IMR-90 (cell line): ENCODE results near the gene MORF4L1. TPM values are rescaled to one million over a fixed set of nuclear protein-coding genes. Genes with fewer than 3 reads are reported as not detected.

Experiments
- ATAC-seq: fragments of 200-7000 bp; cut with Tn5 transposase; 2 replicates; pipeline ENCODE4 v1.9.1; 2020; ENCODE audit warnings: low read depth, mild to moderate bottlenecking, moderate library complexity
- BruUV-seq: library from RNA; stranded (reverse); fragments of 400-500 nt; replicated peaks from 2 replicates; lab custom pipeline; 2021; lab: Mats Ljungman, UMichigan
- CTCF ChIA-PET: fragments of 300-600 bp; formaldehyde crosslinking; extraction: SDS; loops from one replicate; lab custom pipeline; 2021; ENCODE audit warnings: antibody characterized with exemption; lab: Yijun Ruan, JAX
- POLR2A ChIA-PET: fragments of 300-600 bp; sonication (Branson Sonifier 250); formaldehyde crosslinking; loops from one replicate; lab custom pipeline; 2022; ENCODE audit warnings: antibody characterized with exemption; ENCODE audit not compliant: unreplicated experiment; lab: Charles Lee
- DNase-seq: peaks from one replicate; pipeline ENCODE4 v3.0.0; 2013
- H2AFZ ChIP-seq: replicated peaks from 2 replicates; pipeline ENCODE3; 2013; ENCODE audit warnings: low read length, mild to moderate bottlenecking; ENCODE audit not compliant: poor library complexity
- H2AK5ac ChIP-seq: 2 replicates; pipeline ENCODE4 v1.6.1; 2013; ENCODE audit warnings: low read depth, low read length, inconsistent platforms
- H2AK9ac ChIP-seq: replicated peaks from 2 replicates; pipeline ENCODE3; 2013; ENCODE audit warnings: mild to moderate bottlenecking, low read depth, low read length, moderate library complexity; ENCODE audit not compliant: poor library complexity
- H2BK120ac ChIP-seq: 2 replicates; pipeline ENCODE4 v1.6.1; 2013; ENCODE audit warnings: low read depth, low read length, inconsistent platforms
- H2BK15ac ChIP-seq: 3 replicates; pipeline ENCODE4 v1.6.1; 2013; ENCODE audit warnings: low read depth, low read length, inconsistent platforms
- H2BK20ac ChIP-seq: 2 replicates; pipeline ENCODE4 v1.6.1; 2013; ENCODE audit warnings: low read depth, mild to moderate bottlenecking, inconsistent platforms, low read length, moderate library complexity
- H2BK5ac ChIP-seq: 2 replicates; pipeline ENCODE4 v1.6.1; 2013; ENCODE audit warnings: mild to moderate bottlenecking, low read depth, low read length, inconsistent platforms; ENCODE audit not compliant: poor library complexity, severe bottlenecking
- H3K14ac ChIP-seq: replicated peaks from 2 replicates; pipeline ENCODE4 v1.6.1; 2013; ENCODE audit warnings: low read depth, low read length, inconsistent platforms
- H3K18ac ChIP-seq: 2 replicates; pipeline ENCODE4 v1.6.1; 2013; ENCODE audit warnings: low read depth, low read length, control low read depth
- H3K23ac ChIP-seq: 2 replicates; pipeline ENCODE4 v1.6.1; 2013; ENCODE audit warnings: low read depth, low read length, inconsistent platforms
- H3K27ac ChIP-seq: 2 replicates; pipeline ENCODE4 v1.5.1; 2013; ENCODE audit warnings: mild to moderate bottlenecking, control low read depth, low read length; ENCODE audit not compliant: insufficient read depth
- H3K27me3 ChIP-seq: 2 replicates; pipeline ENCODE4 v1.6.1; 2013; ENCODE audit warnings: low read length; ENCODE audit not compliant: control insufficient read depth, insufficient read depth
- H3K36me3 ChIP-seq: 2 replicates; pipeline ENCODE4 v1.6.1; 2013; ENCODE audit warnings: low read length, mixed read lengths; ENCODE audit not compliant: control insufficient read depth, insufficient read depth
- H3K4ac ChIP-seq: 2 replicates; pipeline ENCODE4 v1.6.1; 2013; ENCODE audit warnings: low read depth, low read length, inconsistent platforms
- H3K4me1 ChIP-seq: 2 replicates; pipeline ENCODE4 v1.6.1; 2013; ENCODE audit warnings: low read length, mixed read lengths; ENCODE audit not compliant: control insufficient read depth, insufficient read depth
- H3K4me2 ChIP-seq: 2 replicates; pipeline ENCODE4 v1.6.1; 2013; ENCODE audit warnings: low read depth, mild to moderate bottlenecking, control low read depth, low read length, moderate library complexity
- H3K4me3 ChIP-seq: 2 replicates; pipeline ENCODE4 v1.5.1; 2013; ENCODE audit warnings: low read depth, mild to moderate bottlenecking, control low read depth, low read length, moderate library complexity; ENCODE audit not compliant: insufficient read depth
- H3K56ac ChIP-seq: 2 replicates; pipeline ENCODE4 v1.6.1; 2013; ENCODE audit warnings: low read length, inconsistent platforms; ENCODE audit not compliant: insufficient read depth; ENCODE audit errors: extremely low read depth
- H3K79me1 ChIP-seq, 2 experiments: 2 replicates each; pipeline ENCODE4 v1.6.1; 2013; ENCODE audit warnings: low read length in 2 of 2, inconsistent platforms in 1 of 2, low read depth in 1 of 2
- H3K9ac ChIP-seq: 2 replicates; pipeline ENCODE4 v1.6.1; 2013; ENCODE audit warnings: low read depth, low read length, control low read depth
- H3K9me1 ChIP-seq: 2 replicates; pipeline ENCODE4 v1.6.1; 2013; ENCODE audit warnings: low read length, inconsistent platforms; ENCODE audit not compliant: insufficient read depth
- H3K9me3 ChIP-seq: 2 replicates; pipeline ENCODE4 v1.6.1; 2013; ENCODE audit warnings: low read length; ENCODE audit not compliant: control insufficient read depth, insufficient read depth
- H4K20me1 ChIP-seq: 2 replicates; pipeline ENCODE4 v1.6.1; 2013; ENCODE audit warnings: low read length, inconsistent platforms; ENCODE audit not compliant: insufficient read depth
- H4K5ac ChIP-seq: 2 replicates; pipeline ENCODE4 v1.6.1; 2013; ENCODE audit warnings: mild to moderate bottlenecking, low read depth, low read length, control low read depth
- H4K8ac ChIP-seq, 2 experiments: 2 replicates each; pipeline ENCODE4 v1.6.1; 2013; ENCODE audit warnings: low read depth in 2 of 2, low read length in 2 of 2, control low read depth in 1 of 2, inconsistent platforms in 1 of 2
- H4K91ac ChIP-seq: 2 replicates; pipeline ENCODE4 v1.6.1; 2013; ENCODE audit warnings: low read depth, low read length, inconsistent platforms; ENCODE audit not compliant: insufficient read depth
- BHLHE40 ChIP-seq: fragments of 150-350 bp; IDR thresholded peaks from 2 replicates; pipeline ENCODE4 v1.6.1; 2016; ENCODE audit warnings: mild to moderate bottlenecking, low read depth, low read length
- CEBPB ChIP-seq: IDR thresholded peaks from 2 replicates; pipeline ENCODE4 v1.6.1; 2012; ENCODE audit warnings: low read depth, low read length, improper control_type of control experiment
- CHD1 ChIP-seq: IDR thresholded peaks from 2 replicates; pipeline ENCODE4 v1.6.1; 2012; ENCODE audit warnings: low read depth, low read length, improper control_type of control experiment
- CTCF ChIP-seq: conservative IDR thresholded peaks from 2 replicates; pipeline ENCODE4 v1.5.1; 2012; ENCODE audit warnings: mild to moderate bottlenecking, low read depth, low read length, improper control_type of control experiment
- ELK1 ChIP-seq: fragments of 150-350 bp; IDR thresholded peaks from 2 replicates; pipeline ENCODE4 v1.6.1; 2016; ENCODE audit warnings: low read depth, mild to moderate bottlenecking, low read length, moderate library complexity, borderline replicate concordance
- FOS ChIP-seq: fragments of 150-350 bp; IDR thresholded peaks from 2 replicates; pipeline ENCODE4 v1.6.1; 2016; ENCODE audit warnings: low read depth, low read length
- MAFK ChIP-seq: IDR thresholded peaks from 2 replicates; pipeline ENCODE4 v1.6.1; 2012; ENCODE audit warnings: low read depth, low read length, improper control_type of control experiment
- MAZ ChIP-seq: IDR thresholded peaks from 2 replicates; pipeline ENCODE4 v1.6.1; 2012; ENCODE audit warnings: low read depth, mild to moderate bottlenecking, low read length, improper control_type of control experiment, moderate library complexity, borderline replicate concordance
- MXI1 ChIP-seq: IDR thresholded peaks from 2 replicates; pipeline ENCODE4 v1.6.1; 2012; ENCODE audit warnings: low read depth, mild to moderate bottlenecking, low read length, moderate library complexity, borderline replicate concordance
- NFE2L2 ChIP-seq: fragments of 150-350 bp; IDR thresholded peaks from 2 replicates; pipeline ENCODE4 v1.6.1; 2016; ENCODE audit warnings: low read depth, mild to moderate bottlenecking, low read length
- POLR2A ChIP-seq: IDR thresholded peaks from 2 replicates; pipeline ENCODE4 v1.6.1; 2012; ENCODE audit warnings: mild to moderate bottlenecking, low read depth, low read length
- RAD21 ChIP-seq: IDR thresholded peaks from 2 replicates; pipeline ENCODE4 v1.6.1; 2012; ENCODE audit warnings: low read length, improper control_type of control experiment
- RCOR1 ChIP-seq: IDR thresholded peaks from 2 replicates; pipeline ENCODE4 v1.6.1; 2012; ENCODE audit warnings: mild to moderate bottlenecking, low read length, improper control_type of control experiment; ENCODE audit not compliant: insufficient replicate concordance
- RFX5 ChIP-seq: IDR thresholded peaks from 2 replicates; pipeline ENCODE4 v1.8.0; 2012; ENCODE audit warnings: low read depth, mild to moderate bottlenecking, low read length, moderate library complexity
- SMC3 ChIP-seq: fragments of 150-350 bp; IDR thresholded peaks from 2 replicates; pipeline ENCODE4 v1.6.1; 2016; ENCODE audit warnings: low read depth, mild to moderate bottlenecking, antibody characterized with exemption, low read length, moderate library complexity
- USF2 ChIP-seq: fragments of 150-350 bp; IDR thresholded peaks from 2 replicates; pipeline ENCODE4 v1.6.1; 2017; ENCODE audit warnings: mild to moderate bottlenecking, antibody characterized with exemption, low read length, low read depth
- WGBS, 2 experiments: methylation state at CpG; one replicate each; pipeline versions ENCODE4 v1.1.5 to v1.1.7; 2013; ENCODE audit warnings: missing lambda C conversion rate in 2 of 2; ENCODE audit not compliant: insufficient read length in 1 of 2; ENCODE audit errors: extremely low coverage in 2 of 2; 5-methylcytosine and 5-hydroxymethylcytosine counted together
- dilution Hi-C: fragments of 300-500 bp; cut with HindIII; formaldehyde crosslinking; loops from one replicate; pipeline ENCODE4 v1.14.3; 2018; ENCODE audit warnings: low sequenced_read_pairs; ENCODE audit not compliant: unreplicated experiment
- in situ Hi-C: fragments of 300-500 bp; cut with MboI; formaldehyde crosslinking; loops from 3 replicates; pipeline ENCODE4 v1.14.3; 2019; ENCODE audit warnings: low sequenced_read_pairs, inconsistent platforms, mixed read lengths
- intact Hi-C: fragments of 100-400 bp; cut with micrococcal nuclease; formaldehyde crosslinking; loops from 2 replicates; pipeline ENCODE4 v1.10.0; 2022
- polyA plus RNA-seq, 3 experiments: library from polyadenylated mRNA; depleted of rRNA; stranded (reverse); fragments of >200 nt; gene quantifications; 2 replicates each; pipeline ENCODE4 v1.2.3, GENCODE V29; 2012; ENCODE audit warnings: low replicate concordance in 1 of 3
- total RNA-seq: library from RNA; depleted of rRNA; stranded (reverse); fragments of >200 nt; gene quantifications from 2 replicates; pipeline ENCODE4 v1.2.3, GENCODE V29; 2012

Gene MORF4L1
- total and polyA plus RNA-seq, 2 of the 4 experiments (the other 2 are of a cell fraction): 217 to 392 TPM

GRCh38 chr15:78937132-78937739 lies 64.5 kb downstream of the MORF4L1 start:
- Histone ChIP-seq H3K9me1 (no peaks in the 10 kb centered on the region), H3K14ac (no peak overlapping the region), H4K5ac (no peak overlapping the region), H3K4me2 (no peak overlapping the region), H2BK15ac (no peak overlapping the region), H3K9me3 (no peaks in the 10 kb centered on the region), H4K8ac (no peak overlapping the region), H4K20me1 (no peaks in the 10 kb centered on the region), H2AK5ac (no peak overlapping the region), H3K79me1 (no peaks in the 10 kb centered on the region), H3K27me3 (peaks cover 5% of the 10 kb centered on the region), H3K56ac (no peak overlapping the region), H3K18ac (no peak overlapping the region), H3K4me3 (no peak overlapping the region), H3K4me1 (no peaks in the 10 kb centered on the region), H2BK120ac (no peak overlapping the region), H3K36me3 (no peaks in the 10 kb centered on the region), H2AFZ (no peak overlapping the region), H3K27ac (no peak overlapping the region), H4K91ac (no peak overlapping the region), H3K4ac (no peak overlapping the region), H2BK20ac (no peak overlapping the region), H3K9ac (no peak overlapping the region), H3K23ac (no peak overlapping the region), H2AK9ac (peak overlapping the region; percentile 9), H2BK5ac (no peak overlapping the region)
- CTCF ChIA-PET: no interaction called here
- DNase-seq (no peak), ATAC-seq (no peak)
- no TSS peak for BruUV-seq
- 61% methylated on average over 3 of the region's 14 CpGs; no CpG with 5 or more reads in 1 of the 2 experiments for WGBS, 2 experiments
- dilution Hi-C loops (no loop called here), intact Hi-C loops (no loop called here), in situ Hi-C loops (no loop called here)
- no peak for TF ChIP-seq MXI1
- no peak for TF ChIP-seq MAFK
- no peak for TF ChIP-seq USF2
- no peak for TF ChIP-seq NFE2L2
- TF ChIP-seq CTCF: no peak
- no peak for TF ChIP-seq BHLHE40
- no peak for TF ChIP-seq POLR2A
- TF ChIP-seq RFX5: no peak
- TF ChIP-seq CEBPB: no peak
- TF ChIP-seq CHD1: no peak
- TF ChIP-seq FOS: no peak
- no peak for TF ChIP-seq MAZ
- TF ChIP-seq ELK1: no peak
- TF ChIP-seq RAD21: no peak
- no peak for TF ChIP-seq RCOR1
- TF ChIP-seq SMC3: no peak
- POLR2A ChIA-PET: no interaction called here
